IPS DF 4.7 (cell line): ENCODE data around the gene BICDL1.

ENCODE experiments used
- DNase-seq: peaks from one replicate; pipeline ENCODE4 v3.0.0-alpha.2; 2013; ENCODE audit warnings: low spot score; ENCODE audit errors: extremely low read depth

BICDL1 gene

DNA sequence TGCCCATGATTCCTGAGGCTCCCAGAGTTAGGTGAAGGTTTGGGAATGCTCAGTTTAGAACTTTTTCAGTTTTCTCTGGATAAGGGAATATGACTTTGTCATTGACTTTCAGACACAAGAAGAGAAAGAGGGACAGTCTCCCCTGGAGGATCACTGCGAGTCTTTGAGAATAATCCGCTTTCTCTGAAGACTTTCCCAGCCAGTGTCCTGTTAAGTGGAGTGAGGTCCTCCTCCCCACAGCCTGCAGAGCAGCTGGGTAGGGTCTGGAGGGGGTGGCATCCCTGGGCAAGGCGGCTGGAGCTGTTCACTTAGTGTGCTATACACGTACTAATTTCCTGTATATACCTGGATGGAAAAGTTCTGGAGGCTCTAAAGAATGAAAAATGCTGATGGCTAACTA, 136.0 kb downstream of the BICDL1 start:
- no peak for DNase-seq

GRCh38 chr12:120125792-120126634, 137.0 kb downstream of the BICDL1 start:
- no peak for DNase-seq

DNA sequence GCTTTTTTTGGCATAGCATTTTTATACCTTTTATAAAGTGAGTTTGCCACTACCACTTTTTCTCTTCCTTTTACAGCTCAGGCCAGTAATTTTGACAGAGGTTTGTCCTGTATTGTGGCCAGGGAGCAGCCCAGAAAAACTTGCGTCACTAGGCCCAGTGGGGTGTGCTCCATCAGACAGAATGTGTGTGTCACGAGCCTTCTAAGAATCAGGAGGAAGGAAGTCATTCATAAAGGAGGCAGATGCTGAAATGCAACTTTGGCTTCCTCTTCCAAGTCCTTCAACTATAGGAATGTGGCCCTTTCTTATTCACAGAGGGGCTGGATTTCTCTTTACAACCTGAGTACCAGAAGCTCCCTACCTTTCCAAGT, 137.6 kb downstream of the BICDL1 start:
- DNase-seq: no peak

GRCh38 chr12:120130011-120130410, 141.0 kb downstream of the BICDL1 start:
- no peak for DNase-seq

DNA sequence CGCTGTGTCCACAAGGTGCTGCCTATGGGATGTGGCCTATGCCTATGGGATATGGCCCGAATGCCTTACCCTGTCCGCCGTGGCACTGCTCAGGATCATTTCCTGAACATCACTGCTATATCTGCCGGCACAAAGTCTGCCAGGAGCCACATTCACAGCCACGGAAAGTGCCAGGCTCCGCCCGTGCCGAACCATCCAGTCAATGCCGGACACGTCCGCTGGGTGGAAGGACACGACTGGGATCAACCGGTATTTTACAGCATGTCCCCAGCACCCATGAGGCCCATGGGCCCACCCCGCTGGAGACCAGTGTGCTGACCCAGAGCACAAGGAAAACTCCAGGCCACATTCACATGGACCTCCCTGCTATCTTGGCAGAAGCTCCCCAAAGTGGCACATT, 142.1 kb downstream of the BICDL1 start:
- no peak for DNase-seq

- DNase-seq: no peak
Observed at GRCh38 chr12:120132054-120132836, 143.2 kb downstream of the BICDL1 start.

GRCh38 chr12:120132863-120133385, 143.9 kb downstream of the BICDL1 start:
- no peak for DNase-seq

DNA sequence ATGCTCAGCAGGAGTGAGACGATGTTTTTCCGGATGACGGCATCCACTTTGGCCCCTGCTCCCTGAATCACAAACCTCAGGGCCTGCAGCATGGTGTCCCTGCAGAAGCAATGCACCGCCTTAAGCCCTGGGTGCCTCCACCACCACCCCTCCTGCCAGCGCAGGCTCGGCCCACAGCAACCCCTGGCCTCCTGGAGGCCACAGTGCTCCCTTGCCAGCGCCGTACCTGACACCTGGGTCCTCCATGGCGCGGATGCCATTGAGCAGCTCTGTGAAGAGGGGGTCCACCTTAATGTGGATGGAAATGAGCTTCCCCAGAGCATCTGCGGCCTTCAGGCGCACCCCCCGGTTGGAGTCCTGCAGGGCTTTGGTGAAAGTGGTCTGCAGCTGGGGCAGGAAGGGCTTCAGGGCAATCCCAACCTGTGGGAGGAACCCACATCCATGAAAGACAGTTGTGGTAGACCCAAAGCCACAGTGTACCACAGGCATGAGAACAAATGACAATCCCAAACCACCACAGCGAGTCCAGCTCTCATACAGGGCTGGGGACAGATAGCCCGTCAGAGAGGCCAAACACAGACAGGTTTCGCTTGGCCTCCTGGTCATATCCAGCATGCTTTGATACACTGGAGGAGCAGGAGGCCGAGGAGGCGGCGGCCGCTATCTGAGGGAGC, 145.4 kb downstream of the BICDL1 start:
- no peak for DNase-seq

GRCh38 chr12:120136093-120136770, 147.2 kb downstream of the BICDL1 start:
- DNase-seq: no peak

DNA sequence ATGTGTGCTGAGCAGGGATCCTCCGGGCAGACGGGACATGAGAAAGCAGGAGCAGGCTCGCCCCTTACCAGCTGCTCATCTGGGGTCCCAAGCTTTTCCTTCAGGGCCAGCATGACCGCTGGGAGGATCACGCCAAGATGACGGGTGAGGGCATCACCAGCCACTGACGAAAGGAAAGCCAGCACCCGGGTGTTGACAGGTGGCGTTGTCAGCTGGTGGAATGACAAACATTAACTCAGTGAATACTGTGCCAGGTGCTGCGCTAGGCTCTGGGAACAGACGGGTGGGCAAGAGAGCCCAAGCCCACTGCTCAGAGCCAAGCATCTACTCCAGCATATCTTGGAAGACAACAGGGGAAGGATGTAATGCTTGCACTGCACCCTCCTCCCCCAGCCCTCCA, 148.8 kb downstream of the BICDL1 start:
- DNase-seq: no peak

- DNase-seq: no peak
Observed at GRCh38 chr12:120138366-120138765, 149.3 kb downstream of the BICDL1 start.

GRCh38 chr12:120139958-120140357, 150.9 kb downstream of the BICDL1 start:
- no peak for DNase-seq

GRCh38 chr12:120140603-120141002, 151.6 kb downstream of the BICDL1 start:
- DNase-seq: no peak

- DNase-seq: no peak
Observed at GRCh38 chr12:120141336-120141735, 152.3 kb downstream of the BICDL1 start.

- no peak for DNase-seq
Observed at GRCh38 chr12:120142231-120142877, 153.3 kb downstream of the BICDL1 start.
